ENCODE results near the gene ANGPTL5.

The ANGPTL5 gene

GRCh38 chr11:101945448-101945847, 29.1 kb upstream of the ANGPTL5 start:
- DNase-seq: no peak
- no peaks in the 10 kb centered on the region for H3K27me3 ChIP-seq (ENCODE audit: insufficient read depth, low read depth, severe bottlenecking)
- TF ChIP-seq, protein P1, sequence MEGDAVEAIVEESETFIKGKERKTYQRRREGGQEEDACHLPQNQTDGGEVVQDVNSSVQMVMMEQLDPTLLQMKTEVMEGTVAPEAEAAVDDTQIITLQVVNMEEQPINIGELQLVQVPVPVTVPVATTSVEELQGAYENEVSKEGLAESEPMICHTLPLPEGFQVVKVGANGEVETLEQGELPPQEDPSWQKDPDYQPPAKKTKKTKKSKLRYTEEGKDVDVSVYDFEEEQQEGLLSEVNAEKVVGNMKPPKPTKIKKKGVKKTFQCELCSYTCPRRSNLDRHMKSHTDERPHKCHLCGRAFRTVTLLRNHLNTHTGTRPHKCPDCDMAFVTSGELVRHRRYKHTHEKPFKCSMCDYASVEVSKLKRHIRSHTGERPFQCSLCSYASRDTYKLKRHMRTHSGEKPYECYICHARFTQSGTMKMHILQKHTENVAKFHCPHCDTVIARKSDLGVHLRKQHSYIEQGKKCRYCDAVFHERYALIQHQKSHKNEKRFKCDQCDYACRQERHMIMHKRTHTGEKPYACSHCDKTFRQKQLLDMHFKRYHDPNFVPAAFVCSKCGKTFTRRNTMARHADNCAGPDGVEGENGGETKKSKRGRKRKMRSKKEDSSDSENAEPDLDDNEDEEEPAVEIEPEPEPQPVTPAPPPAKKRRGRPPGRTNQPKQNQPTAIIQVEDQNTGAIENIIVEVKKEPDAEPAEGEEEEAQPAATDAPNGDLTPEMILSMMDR (IDR thresholded peaks at IDR 0.05; ENCODE audit: low read depth, low read length): no peak
- no peak overlapping the region for H3K27ac ChIP-seq
- no peak overlapping the region for H3K4me3 ChIP-seq (ENCODE audit: low read depth, low read length)
- H3K9me3 ChIP-seq (ENCODE audit: severe bottlenecking): no peaks in the 10 kb centered on the region
- H3K36me3 ChIP-seq: no peaks in the 10 kb centered on the region

GRCh38 chr11:101944923-101945322, 28.6 kb upstream of the ANGPTL5 start:
- TF ChIP-seq, protein P1 (IDR thresholded peaks at IDR 0.05; ENCODE audit: low read depth, low read length): no peak
- DNase-seq: no peak

GRCh38 chr11:101940901-101941520, 24.7 kb upstream of the ANGPTL5 start:
- Histone ChIP-seq H3K27me3 (ENCODE audit: insufficient read depth, low read depth, severe bottlenecking) (no peaks in the 10 kb centered on the region), H3K27ac (no peak overlapping the region), H3K9me3 (ENCODE audit: severe bottlenecking) (no peaks in the 10 kb centered on the region), H3K4me3 (ENCODE audit: low read depth, low read length) (no peak overlapping the region), H3K36me3 (no peaks in the 10 kb centered on the region)
- TF ChIP-seq, protein P1 (IDR thresholded peaks at IDR 0.05; ENCODE audit: low read depth, low read length): no peak
- DNase-seq: no peak

More at GRCh38 chr11:101944923-101945322, 28.6 kb upstream of the ANGPTL5 start:
- Histone ChIP-seq H3K27me3 (ENCODE audit: insufficient read depth, low read depth, severe bottlenecking) (no peaks in the 10 kb centered on the region), H3K4me3 (ENCODE audit: low read depth, low read length) (no peak overlapping the region), H3K36me3 (no peaks in the 10 kb centered on the region), H3K27ac (no peak overlapping the region), H3K9me3 (ENCODE audit: severe bottlenecking) (no peaks in the 10 kb centered on the region)

DNA sequence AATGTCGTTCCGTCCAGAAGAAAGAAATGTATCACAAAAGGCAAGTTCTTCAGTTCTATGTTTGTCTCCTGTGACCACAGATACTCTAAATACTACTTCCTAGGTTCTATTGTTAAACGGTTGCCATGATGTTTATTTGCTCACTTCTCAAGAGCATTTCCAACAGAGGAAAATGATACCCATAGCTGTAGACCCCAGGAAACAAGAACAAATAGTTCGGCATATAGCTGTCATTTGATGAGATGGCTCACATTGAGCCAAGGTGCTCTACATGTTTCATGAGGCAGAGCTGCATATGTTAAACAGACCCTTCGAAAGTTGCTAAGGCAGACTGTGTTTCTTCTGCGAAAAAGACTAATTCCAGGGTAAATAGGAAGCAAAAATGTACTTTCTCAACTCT, 15.4 kb upstream of the ANGPTL5 start:
- H3K9me3 ChIP-seq (ENCODE audit: severe bottlenecking): no peaks in the 10 kb centered on the region
- H3K4me3 ChIP-seq (ENCODE audit: low read depth, low read length): no peak overlapping the region
- TF ChIP-seq, protein P1 (IDR thresholded peaks at IDR 0.05; ENCODE audit: low read depth, low read length): no peak
- no peak overlapping the region for H3K27ac ChIP-seq
- DNase-seq: no peak
- no peaks in the 10 kb centered on the region for H3K27me3 ChIP-seq (ENCODE audit: insufficient read depth, low read depth, severe bottlenecking)
- H3K36me3 ChIP-seq: no peaks in the 10 kb centered on the region

GRCh38 chr11:101929294-101929915, 13.1 kb upstream of the ANGPTL5 start:
- DNase-seq: no peak
- no peaks in the 10 kb centered on the region for H3K27me3 ChIP-seq (ENCODE audit: insufficient read depth, low read depth, severe bottlenecking)
- H3K36me3 ChIP-seq: no peaks in the 10 kb centered on the region
- H3K4me3 ChIP-seq (ENCODE audit: low read depth, low read length): no peak overlapping the region
- H3K27ac ChIP-seq: no peak overlapping the region
- H3K9me3 ChIP-seq (ENCODE audit: severe bottlenecking): no peaks in the 10 kb centered on the region
- TF ChIP-seq, protein P1 (IDR thresholded peaks at IDR 0.05; ENCODE audit: low read depth, low read length): no peak
